C4-2B (cell line): ENCODE data around the gene GKN2.

Experiments used
- ZFX ChIP-seq: fragments of 450-650 bp; IDR thresholded peaks from 2 replicates; pipeline ENCODE4 v1.6.1; 2017
- TF ChIP-seq, protein P1 (sequence below): fragments of 450-650 bp; conservative IDR thresholded peaks from 2 replicates; pipeline ENCODE4 v1.5.1; 2017; ENCODE audit warnings: mild to moderate bottlenecking

DNA sequence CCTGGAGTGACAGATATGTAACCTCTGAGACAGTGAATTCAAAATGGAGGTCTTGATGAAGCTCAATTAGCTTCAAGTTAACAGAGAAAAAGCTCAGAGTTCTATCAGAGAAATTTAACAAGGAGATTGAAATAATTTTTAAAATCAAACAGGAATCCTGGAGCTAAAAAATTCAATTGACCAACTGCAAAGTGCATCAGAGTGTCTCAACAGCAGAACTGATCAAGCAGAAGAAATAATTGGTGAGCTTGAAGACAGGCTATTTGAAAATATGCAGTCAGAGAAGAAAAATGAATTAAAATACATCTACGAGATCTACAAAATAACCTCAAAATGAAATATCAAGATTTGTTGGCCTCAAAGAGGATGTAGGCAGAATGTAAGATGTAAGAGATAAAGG lies 51.1 kb downstream of the GKN2 start:
- TF ChIP-seq, protein P1, sequence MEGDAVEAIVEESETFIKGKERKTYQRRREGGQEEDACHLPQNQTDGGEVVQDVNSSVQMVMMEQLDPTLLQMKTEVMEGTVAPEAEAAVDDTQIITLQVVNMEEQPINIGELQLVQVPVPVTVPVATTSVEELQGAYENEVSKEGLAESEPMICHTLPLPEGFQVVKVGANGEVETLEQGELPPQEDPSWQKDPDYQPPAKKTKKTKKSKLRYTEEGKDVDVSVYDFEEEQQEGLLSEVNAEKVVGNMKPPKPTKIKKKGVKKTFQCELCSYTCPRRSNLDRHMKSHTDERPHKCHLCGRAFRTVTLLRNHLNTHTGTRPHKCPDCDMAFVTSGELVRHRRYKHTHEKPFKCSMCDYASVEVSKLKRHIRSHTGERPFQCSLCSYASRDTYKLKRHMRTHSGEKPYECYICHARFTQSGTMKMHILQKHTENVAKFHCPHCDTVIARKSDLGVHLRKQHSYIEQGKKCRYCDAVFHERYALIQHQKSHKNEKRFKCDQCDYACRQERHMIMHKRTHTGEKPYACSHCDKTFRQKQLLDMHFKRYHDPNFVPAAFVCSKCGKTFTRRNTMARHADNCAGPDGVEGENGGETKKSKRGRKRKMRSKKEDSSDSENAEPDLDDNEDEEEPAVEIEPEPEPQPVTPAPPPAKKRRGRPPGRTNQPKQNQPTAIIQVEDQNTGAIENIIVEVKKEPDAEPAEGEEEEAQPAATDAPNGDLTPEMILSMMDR = no peak
- TF ChIP-seq ZFX = no peak
